NB4 (cell line): ENCODE measurements around the gene MFAP4.

Source experiments
- DNase-seq: peaks from one replicate; pipeline ENCODE4 v3.0.0; 2010; ENCODE audit warnings: low read depth
- H3K4me3 ChIP-seq: one replicate; pipeline ENCODE4 v1.5.1; 2011; ENCODE audit warnings: mild to moderate bottlenecking, low read depth, low read length, moderate library complexity
- CTCF ChIP-seq: IDR thresholded peaks from one replicate; pipeline ENCODE4 v1.5.1; 2012; ENCODE audit warnings: low read depth, low read length
- MAX ChIP-seq: IDR thresholded peaks from 2 replicates; pipeline ENCODE4 v1.6.1; 2011; ENCODE audit warnings: low read depth, low read length
- MYC ChIP-seq: IDR thresholded peaks from 2 replicates; pipeline ENCODE4 v1.6.1; 2011; ENCODE audit warnings: low read depth, low read length
- POLR2A ChIP-seq: IDR thresholded peaks from 2 replicates; pipeline ENCODE4 v1.6.1; 2011; ENCODE audit warnings: mild to moderate bottlenecking; ENCODE audit not compliant: insufficient read length; ENCODE audit errors: extremely low read depth

MFAP4 gene

GRCh38 chr17:19384723-19385391 lies 2.1 kb downstream of the MFAP4 start:
- peak; percentile 67 for DNase-seq
- no peak for TF ChIP-seq MAX
- no peak for TF ChIP-seq CTCF
- no peak for TF ChIP-seq MYC
- no peak for TF ChIP-seq POLR2A
- H3K4me3 ChIP-seq, result no peak overlapping the region

GRCh38 chr17:19383681-19384470 lies 3.1 kb downstream of the MFAP4 start:
- no peak for TF ChIP-seq POLR2A
- no peak for DNase-seq

GRCh38 chr17:19382531-19383444 lies 4.2 kb downstream of the MFAP4 start:
- DNase-seq, result no peak
- H3K4me3 ChIP-seq, result no peak overlapping the region
- no peak for TF ChIP-seq MYC
- TF ChIP-seq POLR2A, result no peak
- no peak for TF ChIP-seq CTCF
- no peak for TF ChIP-seq MAX

More at GRCh38 chr17:19383681-19384470, 3.1 kb downstream of the MFAP4 start:
- H3K4me3 ChIP-seq, result no peak overlapping the region

- H3K4me3 ChIP-seq, result no peak overlapping the region
- TF ChIP-seq MYC (no peak), POLR2A (no peak), MAX (no peak), CTCF (no peak)
- DNase-seq, result no peak
These were observed 5.1 kb downstream of the MFAP4 start for GRCh38 chr17:19381741-19382444.

GRCh38 chr17:19381361-19381740 lies 5.6 kb downstream of the MFAP4 start:
- no peak overlapping the region for H3K4me3 ChIP-seq
- TF ChIP-seq CTCF, result no peak
- TF ChIP-seq MAX, result no peak
- TF ChIP-seq POLR2A, result no peak
- no peak for TF ChIP-seq MYC
- no peak for DNase-seq
